ENCODE results near the gene CENPU.

- TF ChIP-seq ZNF274 (IDR thresholded peaks at IDR 0.05; ENCODE audit: low read length): no peak
- no peak for TF ChIP-seq ZNF274 (tag by site-specific recombination; IDR thresholded peaks at IDR 0.05; ENCODE audit: borderline replicate concordance)
- TF ChIP-seq PATZ1 (tag by site-specific recombination; IDR thresholded peaks at IDR 0.05): no peak
- no peak for TF ChIP-seq CTCF (tag by site-specific recombination; IDR thresholded peaks at IDR 0.05)
- TF ChIP-seq YY1 (tag by site-specific recombination; IDR thresholded peaks at IDR 0.05): no peak
- TF ChIP-seq YY2 (tag by site-specific recombination; IDR thresholded peaks at IDR 0.05): no peak
- TF ChIP-seq ZNF677 (tag by site-specific recombination; IDR thresholded peaks at IDR 0.05): no peak
- TF ChIP-seq KLF16 (tag by site-specific recombination; IDR thresholded peaks at IDR 0.05): no peak
- TF ChIP-seq TSHZ1 (tag by site-specific recombination; IDR thresholded peaks at IDR 0.05; ENCODE audit: borderline replicate concordance): no peak
- no peak for TF ChIP-seq REPIN1 (tag by site-specific recombination; IDR thresholded peaks at IDR 0.05; ENCODE audit: low read depth)
- TF ChIP-seq ZNF280D (tag by site-specific recombination; IDR thresholded peaks at IDR 0.05): no peak
- no peak for TF ChIP-seq ZNF140 (tag by site-specific recombination; IDR thresholded peaks at IDR 0.05)
These were observed 13.3 kb upstream of the CENPU start for GRCh38 chr4:184747034-184747830.

Measured in HEK293 (cell line).